Activated T-cell treated with anti-CD3 and anti-CD28 coated beads, Interleukin-2, amount 50 U/mL, for 24 hours (primary cell): Measurements from ENCODE around the gene GPR137B.

Experiments
- DNase-seq: peaks from one replicate; pipeline ENCODE4 v3.0.0-alpha.2; 2020
- H3K27ac Mint-ChIP-seq: 2 replicates; pipeline ENCODE4 v1.8.0; 2020; ENCODE audit warnings: mild to moderate bottlenecking, mixed read lengths
- H3K27me3 Mint-ChIP-seq: 2 replicates; pipeline ENCODE4 v1.8.0; 2020; ENCODE audit warnings: mixed read lengths
- H3K36me3 Mint-ChIP-seq: 2 replicates; pipeline ENCODE4 v1.8.0; 2020; ENCODE audit warnings: low read depth, mixed read lengths
- H3K4me1 Mint-ChIP-seq: 2 replicates; pipeline ENCODE4 v1.8.0; 2020; ENCODE audit warnings: low read depth, mixed read lengths
- H3K4me3 Mint-ChIP-seq: 2 replicates; pipeline ENCODE4 v1.8.0; 2020; ENCODE audit warnings: mild to moderate bottlenecking, moderate library complexity, mixed read lengths
- H3K9me3 Mint-ChIP-seq: 2 replicates; pipeline ENCODE4 v1.8.0; 2020; ENCODE audit warnings: mixed read lengths

GPR137B gene

GRCh38 chr1:236147068-236147467, 4.7 kb downstream of the GPR137B start:
- H3K36me3 Mint-ChIP-seq = peaks cover 8% of the 10 kb centered on the region
- no peaks in the 10 kb centered on the region for H3K9me3 Mint-ChIP-seq
- peaks cover 42% of the 10 kb centered on the region for H3K4me1 Mint-ChIP-seq
- H3K27ac Mint-ChIP-seq = no peak overlapping the region
- peaks cover 2% of the 10 kb centered on the region for H3K27me3 Mint-ChIP-seq
- DNase-seq = no peak
- no peak overlapping the region for H3K4me3 Mint-ChIP-seq

- H3K27ac Mint-ChIP-seq = no peak overlapping the region
- no peaks in the 10 kb centered on the region for H3K27me3 Mint-ChIP-seq
- H3K4me1 Mint-ChIP-seq = peaks cover 39% of the 10 kb centered on the region
- no peak overlapping the region for H3K4me3 Mint-ChIP-seq
- H3K9me3 Mint-ChIP-seq = no peaks in the 10 kb centered on the region
- peaks cover 6% of the 10 kb centered on the region for H3K36me3 Mint-ChIP-seq
- no peak for DNase-seq
Measured at GRCh38 chr1:236147521-236148469, 5.5 kb downstream of the GPR137B start.

- Mint-ChIP-seq H3K4me1 (peaks cover 36% of the 10 kb centered on the region), H3K9me3 (no peaks in the 10 kb centered on the region), H3K36me3 (peaks cover 3% of the 10 kb centered on the region), H3K27ac (no peak overlapping the region), H3K4me3 (no peak overlapping the region), H3K27me3 (no peaks in the 10 kb centered on the region)
- no peak for DNase-seq
Measured at GRCh38 chr1:236148470-236148845, 6.1 kb downstream of the GPR137B start.

- peaks cover 2% of the 10 kb centered on the region for H3K36me3 Mint-ChIP-seq
- DNase-seq = no peak
- H3K4me1 Mint-ChIP-seq = peaks cover 30% of the 10 kb centered on the region
- no peaks in the 10 kb centered on the region for H3K9me3 Mint-ChIP-seq
- H3K4me3 Mint-ChIP-seq = no peak overlapping the region
- H3K27me3 Mint-ChIP-seq = no peaks in the 10 kb centered on the region
- no peak overlapping the region for H3K27ac Mint-ChIP-seq
Measured at GRCh38 chr1:236149003-236149595, 6.8 kb downstream of the GPR137B start.

- DNase-seq = no peak
- no peaks in the 10 kb centered on the region for H3K27me3 Mint-ChIP-seq
- no peak overlapping the region for H3K4me3 Mint-ChIP-seq
- H3K27ac Mint-ChIP-seq = no peak overlapping the region
- H3K9me3 Mint-ChIP-seq = no peaks in the 10 kb centered on the region
- H3K36me3 Mint-ChIP-seq = peaks cover 2% of the 10 kb centered on the region
- peaks cover 23% of the 10 kb centered on the region for H3K4me1 Mint-ChIP-seq
Measured at GRCh38 chr1:236149696-236150228, 7.4 kb downstream of the GPR137B start.

GRCh38 chr1:236150311-236150955, 8.1 kb downstream of the GPR137B start:
- Mint-ChIP-seq H3K4me1 (peaks cover 19% of the 10 kb centered on the region), H3K27ac (no peak overlapping the region), H3K4me3 (no peak overlapping the region), H3K9me3 (no peaks in the 10 kb centered on the region), H3K36me3 (peaks cover 2% of the 10 kb centered on the region), H3K27me3 (no peaks in the 10 kb centered on the region)
- DNase-seq = no peak

GRCh38 chr1:236150986-236151385, 8.6 kb downstream of the GPR137B start:
- no peaks in the 10 kb centered on the region for H3K27me3 Mint-ChIP-seq
- H3K36me3 Mint-ChIP-seq = peaks cover 1% of the 10 kb centered on the region
- no peaks in the 10 kb centered on the region for H3K9me3 Mint-ChIP-seq
- no peak for DNase-seq
- H3K4me3 Mint-ChIP-seq = no peak overlapping the region
- no peak overlapping the region for H3K27ac Mint-ChIP-seq
- peaks cover 21% of the 10 kb centered on the region for H3K4me1 Mint-ChIP-seq

- peaks cover 25% of the 10 kb centered on the region for H3K4me1 Mint-ChIP-seq
- no peaks in the 10 kb centered on the region for H3K27me3 Mint-ChIP-seq
- no peaks in the 10 kb centered on the region for H3K36me3 Mint-ChIP-seq
- H3K4me3 Mint-ChIP-seq = no peak overlapping the region
- no peak for DNase-seq
- H3K9me3 Mint-ChIP-seq = no peaks in the 10 kb centered on the region
- no peak overlapping the region for H3K27ac Mint-ChIP-seq
Measured at GRCh38 chr1:236151739-236152424, 9.5 kb downstream of the GPR137B start.

- Mint-ChIP-seq H3K4me3 (no peak overlapping the region), H3K27me3 (no peaks in the 10 kb centered on the region), H3K9me3 (no peaks in the 10 kb centered on the region), H3K4me1 (peaks cover 28% of the 10 kb centered on the region), H3K36me3 (no peaks in the 10 kb centered on the region), H3K27ac (no peak overlapping the region)
- no peak for DNase-seq
Measured at GRCh38 chr1:236154126-236154525, 11.8 kb downstream of the GPR137B start.

- Mint-ChIP-seq H3K27ac (no peak overlapping the region), H3K27me3 (no peaks in the 10 kb centered on the region), H3K4me3 (no peak overlapping the region), H3K9me3 (no peaks in the 10 kb centered on the region), H3K36me3 (no peaks in the 10 kb centered on the region), H3K4me1 (peaks cover 32% of the 10 kb centered on the region)
- no peak for DNase-seq
Measured at GRCh38 chr1:236154671-236155398, 12.5 kb downstream of the GPR137B start.

GRCh38 chr1:236155399-236155767, 13.0 kb downstream of the GPR137B start:
- Mint-ChIP-seq H3K4me1 (peaks cover 34% of the 10 kb centered on the region), H3K27me3 (no peaks in the 10 kb centered on the region), H3K4me3 (no peak overlapping the region), H3K27ac (no peak overlapping the region), H3K36me3 (no peaks in the 10 kb centered on the region), H3K9me3 (no peaks in the 10 kb centered on the region)
- no peak for DNase-seq

- H3K36me3 Mint-ChIP-seq = peaks cover 4% of the 10 kb centered on the region
- peaks cover 6% of the 10 kb centered on the region for H3K9me3 Mint-ChIP-seq
- H3K27ac Mint-ChIP-seq = no peak overlapping the region
- H3K4me1 Mint-ChIP-seq = peaks cover 40% of the 10 kb centered on the region
- DNase-seq = no peak
- no peaks in the 10 kb centered on the region for H3K27me3 Mint-ChIP-seq
- H3K4me3 Mint-ChIP-seq = no peak overlapping the region
Measured at GRCh38 chr1:236155841-236156503, 13.6 kb downstream of the GPR137B start.

GRCh38 chr1:236156512-236157208, 14.3 kb downstream of the GPR137B start:
- H3K36me3 Mint-ChIP-seq = peaks cover 11% of the 10 kb centered on the region
- H3K27ac Mint-ChIP-seq = peak overlapping the region; percentile 42
- DNase-seq = peak; percentile 48
- no peak overlapping the region for H3K4me3 Mint-ChIP-seq
- no peaks in the 10 kb centered on the region for H3K27me3 Mint-ChIP-seq
- H3K4me1 Mint-ChIP-seq = peaks cover 42% of the 10 kb centered on the region
- peaks cover 13% of the 10 kb centered on the region for H3K9me3 Mint-ChIP-seq
